GM03348 (cell line): ENCODE data around the gene SZT2.
"Not testable (repeated sequence)": the region's sequence is repeated elsewhere in the genome, so short reads cannot be mapped to it uniquely, and the experiment has no call there.

ENCODE experiments used
- DNase-seq: peaks from one replicate; pipeline ENCODE4 v3.0.0; 2012; ENCODE audit warnings: low spot score

The SZT2 gene

GRCh38 chr1:43454270-43455011, 64.7 kb downstream of the SZT2 start:
- peak; percentile 91 for DNase-seq

- DNase-seq = no peak
These were observed 65.7 kb downstream of the SZT2 start for GRCh38 chr1:43455213-43455889.

GRCh38 chr1:43458379-43458778, 68.7 kb downstream of the SZT2 start:
- not testable (repeated sequence) for DNase-seq

- no peak for DNase-seq
These were observed 71.4 kb downstream of the SZT2 start for GRCh38 chr1:43460988-43461693.

- DNase-seq = no peak
These were observed 73.8 kb downstream of the SZT2 start for GRCh38 chr1:43463479-43463878.

GRCh38 chr1:43464681-43465504, 75.2 kb downstream of the SZT2 start:
- no peak for DNase-seq

GRCh38 chr1:43465505-43466067, 75.9 kb downstream of the SZT2 start:
- no peak for DNase-seq

- no peak for DNase-seq
These were observed 76.7 kb downstream of the SZT2 start for GRCh38 chr1:43466403-43466802.

- DNase-seq = no peak
These were observed 78.7 kb downstream of the SZT2 start for GRCh38 chr1:43468414-43468813.

GRCh38 chr1:43469932-43470331, 80.2 kb downstream of the SZT2 start:
- DNase-seq = no peak

- DNase-seq = no peak
These were observed 82.4 kb downstream of the SZT2 start for GRCh38 chr1:43472087-43472462.

- peak; percentile 72 for DNase-seq
These were observed 82.9 kb downstream of the SZT2 start for GRCh38 chr1:43472463-43473151.

GRCh38 chr1:43473463-43473862, 83.8 kb downstream of the SZT2 start:
- DNase-seq = no peak

- DNase-seq = peak; percentile 41
These were observed 86.1 kb downstream of the SZT2 start for GRCh38 chr1:43475611-43476401.

- DNase-seq = no peak
These were observed 88.0 kb downstream of the SZT2 start for GRCh38 chr1:43477716-43478115.

- DNase-seq = no peak
These were observed 89.7 kb downstream of the SZT2 start for GRCh38 chr1:43479414-43479813.

- DNase-seq = peak; percentile 49
These were observed 91.8 kb downstream of the SZT2 start for GRCh38 chr1:43481491-43481890.

GRCh38 chr1:43482215-43482614, 92.5 kb downstream of the SZT2 start:
- DNase-seq = no peak

- DNase-seq = no peak
These were observed 94.7 kb downstream of the SZT2 start for GRCh38 chr1:43484367-43484766.

- DNase-seq = no peak
These were observed 98.5 kb downstream of the SZT2 start for GRCh38 chr1:43488165-43488564.
